ENCODE results near the gene CMIP.
"Not testable (repeated sequence)": the region's sequence is repeated elsewhere in the genome, so short reads cannot be mapped to it uniquely, and the experiment has no call there.

CMIP gene

DNA sequence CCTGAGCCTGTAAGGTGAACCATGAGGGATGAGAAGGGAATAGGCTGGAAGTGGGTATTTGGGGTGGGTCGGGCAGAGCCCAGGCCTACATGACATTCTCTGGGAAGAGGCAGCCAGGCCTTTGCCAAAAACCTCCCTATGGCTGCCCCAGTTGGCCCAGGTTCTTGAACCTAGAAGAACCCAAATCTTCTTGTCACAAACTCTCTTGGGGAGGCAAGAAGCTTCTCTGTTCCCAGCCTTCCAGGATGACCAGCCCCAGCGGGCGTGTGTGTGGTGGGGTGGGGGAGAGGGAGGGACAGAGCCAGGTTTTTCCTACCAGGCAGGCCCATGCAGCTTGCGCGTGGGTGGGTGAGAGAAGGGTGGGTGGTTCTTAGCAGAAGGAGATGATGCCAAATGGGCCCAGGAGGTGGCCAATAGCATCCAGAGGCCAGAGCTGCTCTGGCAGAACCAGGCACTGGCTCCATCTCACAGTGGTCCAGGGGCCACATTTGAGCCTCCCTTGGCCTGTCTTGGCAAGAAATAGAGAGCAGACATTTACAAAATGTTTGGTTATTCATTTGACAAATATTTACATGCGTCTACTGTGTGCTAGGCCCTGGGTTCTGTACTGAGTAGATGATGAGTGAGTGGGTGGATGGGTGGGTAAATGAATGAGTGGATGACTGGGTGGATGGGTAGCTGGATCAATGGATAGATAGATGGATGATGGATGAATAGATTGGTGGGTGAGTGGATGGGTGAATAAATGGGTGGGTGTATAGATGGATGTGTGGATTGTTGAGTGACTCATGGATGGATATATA lies 290.2 kb downstream of the CMIP start:
- DNase-seq = no peak

- DNase-seq = peak; percentile 88
These were observed 293.4 kb downstream of the CMIP start for GRCh38 chr16:81737885-81738536.

- no peak for DNase-seq
These were observed 294.3 kb downstream of the CMIP start for GRCh38 chr16:81738783-81739496.

DNA sequence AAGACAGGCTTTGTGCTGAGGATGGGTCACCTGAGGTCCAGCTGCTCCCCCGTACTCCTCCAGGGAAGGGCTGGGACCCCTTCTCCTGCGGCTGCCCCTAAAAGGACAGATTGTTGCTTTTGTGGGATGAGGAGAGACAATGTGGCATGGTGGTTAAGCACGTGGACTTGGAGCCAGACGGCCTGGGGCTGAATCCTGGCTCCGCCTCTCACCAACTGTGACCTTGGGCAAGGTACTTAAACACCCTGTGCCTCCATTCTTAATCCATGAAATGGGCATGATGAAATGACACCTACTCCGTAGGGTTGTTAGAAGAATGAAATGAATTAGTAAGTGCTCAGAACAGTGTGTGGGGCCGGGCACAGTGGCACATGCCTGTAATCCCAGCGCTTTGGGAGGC lies 294.9 kb downstream of the CMIP start:
- DNase-seq = no peak

- DNase-seq = no peak
These were observed 295.6 kb downstream of the CMIP start for GRCh38 chr16:81740169-81740568.

- not testable (repeated sequence) for DNase-seq
These were observed 296.8 kb downstream of the CMIP start for GRCh38 chr16:81741430-81741770.

DNA sequence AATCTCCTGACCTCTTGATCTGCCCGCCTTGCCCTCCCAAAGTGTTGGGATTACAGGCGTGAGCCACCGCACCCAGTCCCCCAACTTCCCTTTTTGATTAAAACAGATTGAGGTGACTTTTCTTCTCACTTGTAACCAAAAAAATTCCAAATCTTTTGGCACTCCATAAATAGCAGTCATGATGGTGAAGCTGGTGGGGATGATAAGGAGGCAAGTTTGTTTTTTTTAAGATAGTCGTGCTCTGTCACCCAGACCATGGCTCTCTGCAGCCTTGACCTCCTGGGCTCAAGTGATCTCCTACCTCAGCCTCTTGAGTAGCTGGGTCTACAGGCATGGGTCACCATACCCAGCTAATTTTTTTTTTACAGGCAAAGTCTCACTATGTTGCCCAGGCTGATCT lies 299.8 kb downstream of the CMIP start:
- DNase-seq = no peak

DNA sequence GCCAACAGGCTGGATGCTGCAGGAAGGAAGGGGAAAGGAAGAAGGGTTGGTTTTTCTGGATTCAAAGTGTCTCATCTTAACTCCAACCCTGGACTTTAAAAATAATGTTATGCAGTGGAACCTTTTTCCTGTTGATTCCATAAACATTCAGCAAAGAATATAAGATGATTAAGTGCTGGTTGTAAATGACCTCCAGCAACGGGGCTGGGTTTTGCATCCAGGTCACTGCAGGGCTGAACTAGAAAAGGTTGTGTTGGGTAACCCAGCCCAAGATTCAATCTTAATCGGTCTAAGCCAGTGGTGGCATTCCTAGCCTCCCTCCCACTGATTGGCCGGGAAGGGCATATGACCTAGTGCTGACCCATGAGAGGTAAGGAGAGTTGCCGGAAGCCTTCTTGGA lies 300.3 kb downstream of the CMIP start:
- no peak for DNase-seq

GRCh38 chr16:81745704-81746558 lies 301.3 kb downstream of the CMIP start:
- DNase-seq = peak; percentile 80

- no peak for DNase-seq
These were observed 302.0 kb downstream of the CMIP start for GRCh38 chr16:81746566-81746965.

DNA sequence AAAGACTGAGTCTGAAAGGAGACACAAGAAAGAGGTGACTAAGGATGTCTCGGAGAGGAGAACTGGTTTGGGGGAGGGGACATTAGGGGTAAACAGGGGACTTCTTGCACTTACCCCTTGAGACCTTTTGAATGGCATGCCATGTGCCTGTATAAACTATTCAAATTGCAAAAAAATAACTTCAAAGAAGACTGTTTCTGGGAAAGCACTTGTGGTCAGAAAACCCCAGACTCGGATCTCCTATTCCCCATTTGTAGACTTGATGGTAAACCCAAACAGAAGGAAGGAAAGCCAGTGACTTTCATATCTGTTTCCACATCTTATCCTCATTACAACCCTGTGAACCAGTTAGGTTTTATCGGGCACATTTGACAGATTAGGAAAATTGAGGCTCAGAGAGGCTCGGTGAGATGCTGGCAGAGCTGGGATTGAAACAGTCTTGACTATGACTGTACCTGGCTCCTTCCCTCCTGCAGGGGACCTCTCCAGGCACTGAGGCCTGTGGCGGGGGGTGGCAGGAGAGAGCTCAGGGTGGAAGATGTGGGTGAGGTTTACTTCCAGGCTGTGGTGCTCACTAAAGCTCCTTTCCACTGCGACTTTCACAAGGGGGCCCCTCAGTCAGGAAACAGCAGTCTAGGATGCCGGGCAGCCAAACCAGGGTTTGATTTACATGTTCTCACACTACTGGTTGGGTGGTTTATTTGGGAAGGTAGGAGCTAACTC lies 304.0 kb downstream of the CMIP start:
- DNase-seq = no peak

GRCh38 chr16:81752225-81752875 lies 307.7 kb downstream of the CMIP start:
- DNase-seq = peak; percentile 30

- DNase-seq = no peak
These were observed 308.2 kb downstream of the CMIP start for GRCh38 chr16:81752876-81753227.

DNA sequence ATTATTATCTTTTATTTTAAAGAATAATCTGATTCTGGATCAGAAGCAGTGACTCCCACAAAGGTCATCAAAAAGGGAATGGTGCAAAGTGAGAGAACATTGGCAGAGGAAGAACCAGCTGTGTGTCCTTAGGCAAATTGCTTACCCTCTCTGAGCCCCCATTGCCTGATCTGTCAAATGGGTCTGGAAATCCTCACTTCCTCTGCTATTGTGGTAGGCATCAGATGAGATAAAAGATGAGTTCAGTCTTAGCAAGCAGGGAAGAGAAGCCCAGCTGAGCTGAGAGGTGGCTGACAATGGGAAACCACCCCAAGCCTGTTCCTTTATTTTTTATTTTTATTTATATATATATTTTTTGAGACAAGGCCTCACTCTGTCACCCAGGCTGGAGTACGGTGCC lies 310.2 kb downstream of the CMIP start:
- DNase-seq = no peak

DNA sequence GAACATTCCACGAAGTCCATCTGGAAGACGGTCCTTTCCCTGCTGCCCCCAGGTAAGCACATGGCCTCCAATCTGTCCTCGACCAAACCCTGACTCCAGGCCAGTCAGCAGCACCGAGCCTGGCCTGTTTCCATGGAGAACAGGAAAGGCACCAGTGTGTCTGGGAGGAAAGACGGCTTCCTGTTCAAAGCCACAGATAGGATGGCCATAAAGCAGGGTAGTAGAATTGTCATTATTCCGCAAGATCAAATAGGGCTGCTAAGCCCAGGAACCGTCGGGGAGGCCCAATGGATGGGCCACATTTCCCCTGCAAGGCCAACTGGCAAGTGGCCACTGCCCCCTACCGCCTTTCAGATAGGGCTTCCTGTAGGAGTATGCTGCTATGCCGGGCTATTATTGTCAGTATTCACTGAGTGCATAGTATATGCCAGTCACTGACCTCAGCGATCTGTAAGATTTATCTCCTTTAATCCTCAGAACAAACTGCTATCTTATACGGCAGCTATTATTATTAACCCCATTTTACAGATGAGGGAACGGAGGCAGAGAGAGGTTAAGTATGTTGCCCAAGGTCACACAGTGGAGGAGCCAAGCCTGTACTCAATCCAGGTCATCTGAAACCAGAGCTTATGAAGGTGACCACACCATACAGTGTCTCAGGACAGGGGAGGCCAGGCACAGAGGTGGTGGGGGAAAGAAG lies 311.5 kb downstream of the CMIP start:
- DNase-seq = no peak

- DNase-seq = no peak
These were observed 312.2 kb downstream of the CMIP start for GRCh38 chr16:81756615-81757356.

DNA sequence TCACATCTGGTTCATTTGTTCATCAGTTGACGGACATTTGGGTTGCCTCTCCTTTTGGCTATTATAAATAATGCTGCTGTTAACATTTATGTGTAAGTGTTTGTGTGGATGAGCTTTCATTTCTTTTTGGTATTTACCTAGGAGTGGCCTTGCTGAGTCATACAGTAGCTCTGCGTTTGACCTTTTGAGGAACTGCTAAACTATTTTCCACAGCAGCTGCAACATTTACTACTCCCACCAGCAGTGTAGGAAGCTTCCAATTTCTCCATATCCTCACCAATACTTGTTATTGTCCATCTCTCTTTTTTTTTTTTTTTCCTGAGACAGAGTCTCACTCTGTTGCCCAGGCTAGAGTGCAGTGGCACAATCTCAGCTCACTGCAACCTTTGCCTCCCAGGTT lies 313.8 kb downstream of the CMIP start:
- no peak for DNase-seq
